Gastroesophageal sphincter (tissue), 3 donors: Measurements from ENCODE around the gene ZNF343.

ENCODE experiments used
- POLR2A ChIP-seq, 2 donors: fragments of 450-650 bp; IDR thresholded peaks; one replicate each; pipeline ENCODE4 v1.6.1; 2017; ENCODE audit warnings: antibody characterized with exemption in 2 of 2, mild to moderate bottlenecking in 2 of 2, moderate library complexity in 1 of 2
- TF ChIP-seq, protein P1 (sequence below), 4 experiments: fragments of 200-600 bp in 2 of 4; fragments of 450-650 bp in 2 of 4; sonication (generic) in 1 of 4; IDR thresholded peaks; one replicate each; pipeline ENCODE4 v1.5.1; 2017 to 2019; ENCODE audit warnings: antibody characterized with exemption in 4 of 4, mild to moderate bottlenecking in 2 of 4, moderate library complexity in 2 of 4

DNA sequence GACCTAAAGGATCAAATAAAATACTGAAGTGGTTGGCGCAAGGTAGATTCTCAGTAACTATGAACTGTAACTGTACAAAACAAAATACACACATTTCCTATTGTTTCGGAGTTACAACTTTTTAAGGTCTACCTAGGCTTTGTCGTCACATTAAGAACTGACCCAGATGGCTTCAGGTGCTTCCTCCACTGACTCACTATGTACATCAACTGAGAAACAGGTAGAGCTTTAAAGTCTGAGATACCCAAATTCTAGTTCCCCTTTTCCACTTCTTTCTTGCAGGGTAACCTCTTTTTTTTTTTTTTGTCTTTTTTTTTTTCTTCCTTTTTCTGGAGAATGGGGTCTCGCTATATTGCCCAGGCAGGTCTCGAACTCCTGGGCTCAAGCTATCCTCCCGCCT, 43.6 kb downstream of the ZNF343 start:
- TF ChIP-seq, protein P1, sequence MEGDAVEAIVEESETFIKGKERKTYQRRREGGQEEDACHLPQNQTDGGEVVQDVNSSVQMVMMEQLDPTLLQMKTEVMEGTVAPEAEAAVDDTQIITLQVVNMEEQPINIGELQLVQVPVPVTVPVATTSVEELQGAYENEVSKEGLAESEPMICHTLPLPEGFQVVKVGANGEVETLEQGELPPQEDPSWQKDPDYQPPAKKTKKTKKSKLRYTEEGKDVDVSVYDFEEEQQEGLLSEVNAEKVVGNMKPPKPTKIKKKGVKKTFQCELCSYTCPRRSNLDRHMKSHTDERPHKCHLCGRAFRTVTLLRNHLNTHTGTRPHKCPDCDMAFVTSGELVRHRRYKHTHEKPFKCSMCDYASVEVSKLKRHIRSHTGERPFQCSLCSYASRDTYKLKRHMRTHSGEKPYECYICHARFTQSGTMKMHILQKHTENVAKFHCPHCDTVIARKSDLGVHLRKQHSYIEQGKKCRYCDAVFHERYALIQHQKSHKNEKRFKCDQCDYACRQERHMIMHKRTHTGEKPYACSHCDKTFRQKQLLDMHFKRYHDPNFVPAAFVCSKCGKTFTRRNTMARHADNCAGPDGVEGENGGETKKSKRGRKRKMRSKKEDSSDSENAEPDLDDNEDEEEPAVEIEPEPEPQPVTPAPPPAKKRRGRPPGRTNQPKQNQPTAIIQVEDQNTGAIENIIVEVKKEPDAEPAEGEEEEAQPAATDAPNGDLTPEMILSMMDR (IDR thresholded peaks at IDR 0.05): no peak
- no peak for TF ChIP-seq POLR2A (IDR thresholded peaks at IDR 0.05)
